HTR-8/SVneo (cell line): Measurements from ENCODE around the gene HOXB7.

Experiments
- DNase-seq: peaks from one replicate; pipeline ENCODE4 v3.0.0; 2011; ENCODE audit warnings: low spot score, mixed read lengths; ENCODE audit not compliant: insufficient read length
- FAIRE-seq: peaks from 2 replicates; lab custom pipeline; 2011; peaks lifted over from hg19 to GRCh38; lab: Jason Lieb, UNC

HOXB7 gene

GRCh38 chr17:48637323-48638260, 26.8 kb upstream of the HOXB7 start:
- no peak for DNase-seq
- no peak for FAIRE-seq

- FAIRE-seq (no peak), DNase-seq (no peak)
Measured at GRCh38 chr17:48636177-48637018, 25.6 kb upstream of the HOXB7 start.

- FAIRE-seq (peak; percentile 4), DNase-seq (no peak)
Measured at GRCh38 chr17:48634493-48635208, 23.8 kb upstream of the HOXB7 start.

- no peak for DNase-seq
- FAIRE-seq = no peak
Measured at GRCh38 chr17:48633266-48633677, 22.5 kb upstream of the HOXB7 start.

GRCh38 chr17:48632579-48633265, 21.9 kb upstream of the HOXB7 start:
- FAIRE-seq = no peak
- DNase-seq = no peak

- FAIRE-seq (no peak), DNase-seq (no peak)
Measured at GRCh38 chr17:48631693-48632578, 21.1 kb upstream of the HOXB7 start.

GRCh38 chr17:48630925-48631692, 20.3 kb upstream of the HOXB7 start:
- no peak for FAIRE-seq
- no peak for DNase-seq

- DNase-seq = no peak
- FAIRE-seq = no peak
Measured at GRCh38 chr17:48630009-48630924, 19.4 kb upstream of the HOXB7 start.

GRCh38 chr17:48629411-48629759, 18.6 kb upstream of the HOXB7 start:
- FAIRE-seq = no peak
- DNase-seq = no peak

GRCh38 chr17:48628649-48629410, 18.0 kb upstream of the HOXB7 start:
- FAIRE-seq (peak; percentile 67), DNase-seq (no peak)

GRCh38 chr17:48627623-48628521, 17.1 kb upstream of the HOXB7 start:
- FAIRE-seq = peak; percentile 88
- DNase-seq = no peak

- DNase-seq = no peak
- FAIRE-seq = no peak
Measured at GRCh38 chr17:48627118-48627597, 16.3 kb upstream of the HOXB7 start.

GRCh38 chr17:48626245-48627117, 15.7 kb upstream of the HOXB7 start, which contains the start of gene HOXB9:
HOXB9 (minus strand) TSS chr17:48626358; CDS start chr17:48626269, 89 bp downstream.
- DNase-seq = peak; percentile 97
- peak; percentile 100 for FAIRE-seq

- peak; percentile 75 for DNase-seq
Measured at GRCh38 chr17:48625495-48626244, 14.9 kb upstream of the HOXB7 start.

More at GRCh38 chr17:48625495-48626244, 14.9 kb upstream of the HOXB7 start:
- no peak for FAIRE-seq
